ENCODE results near the gene FRMD3.

DNA sequence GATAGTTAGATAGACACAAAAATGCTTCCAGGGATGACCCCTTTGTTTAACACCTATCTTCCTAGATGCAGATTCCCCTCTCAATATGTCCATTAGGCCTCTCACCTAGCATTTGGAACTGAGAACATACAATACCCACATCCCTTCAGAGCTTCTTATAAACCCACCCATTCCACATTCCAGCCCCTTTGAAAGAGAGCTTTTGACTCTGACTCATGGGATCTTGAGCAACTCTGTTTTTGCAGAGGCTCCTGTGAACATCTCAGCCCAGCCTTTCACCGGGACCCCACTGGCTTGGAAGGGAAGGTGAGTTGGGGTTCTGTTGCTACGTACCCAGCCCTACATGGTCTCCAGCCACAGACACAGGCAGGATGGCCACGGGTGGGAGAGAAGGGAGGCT is 195.5 kb downstream of the FRMD3 start:
- TF ChIP-seq, protein P1, sequence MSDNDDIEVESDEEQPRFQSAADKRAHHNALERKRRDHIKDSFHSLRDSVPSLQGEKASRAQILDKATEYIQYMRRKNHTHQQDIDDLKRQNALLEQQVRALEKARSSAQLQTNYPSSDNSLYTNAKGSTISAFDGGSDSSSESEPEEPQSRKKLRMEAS (IDR thresholded peaks at IDR 0.05) = no peak
- TF ChIP-seq TAF1 (conservative IDR thresholded peaks at IDR 0.05) = no peak
- TF ChIP-seq, protein P2, sequence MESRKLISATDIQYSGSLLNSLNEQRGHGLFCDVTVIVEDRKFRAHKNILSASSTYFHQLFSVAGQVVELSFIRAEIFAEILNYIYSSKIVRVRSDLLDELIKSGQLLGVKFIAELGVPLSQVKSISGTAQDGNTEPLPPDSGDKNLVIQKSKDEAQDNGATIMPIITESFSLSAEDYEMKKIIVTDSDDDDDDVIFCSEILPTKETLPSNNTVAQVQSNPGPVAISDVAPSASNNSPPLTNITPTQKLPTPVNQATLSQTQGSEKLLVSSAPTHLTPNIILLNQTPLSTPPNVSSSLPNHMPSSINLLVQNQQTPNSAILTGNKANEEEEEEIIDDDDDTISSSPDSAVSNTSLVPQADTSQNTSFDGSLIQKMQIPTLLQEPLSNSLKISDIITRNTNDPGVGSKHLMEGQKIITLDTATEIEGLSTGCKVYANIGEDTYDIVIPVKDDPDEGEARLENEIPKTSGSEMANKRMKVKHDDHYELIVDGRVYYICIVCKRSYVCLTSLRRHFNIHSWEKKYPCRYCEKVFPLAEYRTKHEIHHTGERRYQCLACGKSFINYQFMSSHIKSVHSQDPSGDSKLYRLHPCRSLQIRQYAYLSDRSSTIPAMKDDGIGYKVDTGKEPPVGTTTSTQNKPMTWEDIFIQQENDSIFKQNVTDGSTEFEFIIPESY (IDR thresholded peaks at IDR 0.05) = no peak
- TF ChIP-seq, protein P3, sequence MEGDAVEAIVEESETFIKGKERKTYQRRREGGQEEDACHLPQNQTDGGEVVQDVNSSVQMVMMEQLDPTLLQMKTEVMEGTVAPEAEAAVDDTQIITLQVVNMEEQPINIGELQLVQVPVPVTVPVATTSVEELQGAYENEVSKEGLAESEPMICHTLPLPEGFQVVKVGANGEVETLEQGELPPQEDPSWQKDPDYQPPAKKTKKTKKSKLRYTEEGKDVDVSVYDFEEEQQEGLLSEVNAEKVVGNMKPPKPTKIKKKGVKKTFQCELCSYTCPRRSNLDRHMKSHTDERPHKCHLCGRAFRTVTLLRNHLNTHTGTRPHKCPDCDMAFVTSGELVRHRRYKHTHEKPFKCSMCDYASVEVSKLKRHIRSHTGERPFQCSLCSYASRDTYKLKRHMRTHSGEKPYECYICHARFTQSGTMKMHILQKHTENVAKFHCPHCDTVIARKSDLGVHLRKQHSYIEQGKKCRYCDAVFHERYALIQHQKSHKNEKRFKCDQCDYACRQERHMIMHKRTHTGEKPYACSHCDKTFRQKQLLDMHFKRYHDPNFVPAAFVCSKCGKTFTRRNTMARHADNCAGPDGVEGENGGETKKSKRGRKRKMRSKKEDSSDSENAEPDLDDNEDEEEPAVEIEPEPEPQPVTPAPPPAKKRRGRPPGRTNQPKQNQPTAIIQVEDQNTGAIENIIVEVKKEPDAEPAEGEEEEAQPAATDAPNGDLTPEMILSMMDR (IDR thresholded peaks at IDR 0.05; ENCODE audit: low read depth, low read length, missing input control) = no peak
